Measurements from ENCODE around the gene HEATR5A.
A peak's percentile ranks its signal among the peaks of the same experiment; 100 is the strongest.
"Not testable (repeated sequence)": the region's sequence is repeated elsewhere in the genome, so short reads cannot be mapped to it uniquely, and the experiment has no call there.

Gene HEATR5A

DNA sequence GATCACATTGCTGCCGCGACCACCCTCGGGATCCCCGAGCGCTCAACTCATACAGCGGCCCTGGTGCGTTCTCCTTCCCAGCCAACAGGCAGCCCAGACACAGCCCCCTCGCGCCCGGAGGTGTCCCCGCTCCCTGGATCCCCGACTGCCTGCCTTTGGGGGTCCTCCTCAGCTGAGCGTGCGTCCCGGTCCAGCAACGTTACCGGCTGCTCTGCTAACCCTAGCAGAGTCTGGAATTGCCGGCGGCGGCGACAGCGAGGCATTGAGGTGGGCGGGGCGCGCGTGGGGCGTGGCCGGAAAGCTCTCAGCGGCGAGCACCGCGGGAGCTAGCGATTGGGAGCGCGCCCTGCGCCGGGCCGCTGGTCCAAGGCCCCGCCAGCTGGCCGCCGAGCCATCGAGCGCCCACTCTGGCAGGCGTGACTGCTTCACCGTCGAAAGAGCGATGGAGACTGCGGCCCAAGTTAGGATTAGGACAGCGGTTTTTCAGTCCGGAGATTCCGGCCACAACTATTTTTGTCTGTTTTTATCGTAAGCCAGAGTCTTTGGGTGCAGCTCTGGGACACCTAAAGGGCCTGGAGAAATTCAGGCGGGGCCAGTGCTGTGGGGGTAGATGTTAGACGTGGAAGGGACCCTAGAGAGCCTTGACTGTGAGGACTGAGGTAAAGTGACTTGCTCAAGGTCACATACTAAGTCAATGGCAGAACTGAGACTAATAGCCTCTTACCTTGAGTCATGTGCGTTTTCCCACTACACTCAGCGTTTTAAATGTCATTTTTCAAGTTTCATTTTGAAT is at the start of gene HEATR5A:
Gene HEATR5A, minus strand, starts transcription at position 232 of the 793 bp plus-strand sequence. CDS start 17,575 bp downstream, outside the sequence.
- DNase-seq (ENCODE audit: low read depth), result peak; percentile 86

DNA sequence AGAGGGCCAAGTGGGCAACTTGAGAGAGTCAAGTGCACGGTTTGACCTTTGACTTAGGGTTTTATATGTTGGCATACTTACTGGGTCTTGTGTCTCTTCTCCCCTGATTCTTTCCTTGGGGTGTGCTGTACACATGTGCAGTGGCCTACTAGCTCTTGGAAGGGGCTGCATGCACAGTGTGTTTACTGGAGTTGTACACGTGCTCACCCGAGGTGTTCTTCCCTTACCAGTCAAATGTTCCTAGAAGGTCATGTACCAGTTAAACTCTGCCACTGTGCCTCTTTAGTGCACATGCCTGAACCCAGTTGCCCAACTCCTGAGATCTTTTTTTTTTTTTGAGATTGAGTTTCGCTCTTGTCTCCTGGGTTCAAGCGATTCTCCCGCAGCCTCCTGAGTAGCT is 46.2 kb upstream of the HEATR5A start:
- no peak for DNase-seq (ENCODE audit: low read depth)

DNA sequence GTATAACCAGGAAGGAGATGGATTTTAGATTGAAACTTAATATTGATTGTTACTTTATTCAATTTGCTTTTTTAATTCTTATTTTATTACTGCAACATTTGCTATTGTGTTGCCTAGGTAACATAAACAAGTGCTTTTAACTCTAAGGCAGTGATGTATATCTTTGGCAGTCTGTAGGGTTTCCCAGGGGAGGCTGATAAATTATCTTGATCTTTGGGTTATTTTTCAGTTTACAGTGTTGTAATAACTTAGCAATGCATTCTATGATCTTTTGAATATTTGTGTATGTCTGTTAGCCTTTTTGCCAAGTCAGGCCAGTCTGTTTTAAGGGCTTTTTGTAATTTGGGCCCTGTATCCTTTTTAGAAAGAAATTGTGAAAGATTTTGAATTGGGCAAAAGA is 44.8 kb upstream of the HEATR5A start:
- no peak for DNase-seq (ENCODE audit: low read depth)

DNA sequence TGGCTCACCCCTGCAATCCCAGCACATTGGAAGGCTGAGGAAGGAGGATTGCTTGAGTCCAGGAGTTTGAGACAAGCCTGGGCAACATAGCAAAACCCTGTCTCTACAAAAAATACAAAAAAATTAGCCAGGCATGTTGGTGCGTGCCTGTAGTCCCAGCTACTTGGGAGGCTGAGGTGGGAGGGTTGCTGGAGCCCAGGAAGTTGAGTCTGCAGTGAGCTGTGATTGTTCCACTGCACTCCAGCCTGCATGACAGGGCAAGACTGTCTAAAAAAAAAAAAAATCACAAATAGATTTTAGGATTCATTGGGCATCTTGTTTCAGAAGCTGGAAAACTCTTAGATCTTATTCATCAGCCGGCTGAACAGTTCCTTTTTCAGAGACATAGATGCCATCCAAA is 42.1 kb upstream of the HEATR5A start:
- DNase-seq (ENCODE audit: low read depth), result not testable (repeated sequence)

DNA sequence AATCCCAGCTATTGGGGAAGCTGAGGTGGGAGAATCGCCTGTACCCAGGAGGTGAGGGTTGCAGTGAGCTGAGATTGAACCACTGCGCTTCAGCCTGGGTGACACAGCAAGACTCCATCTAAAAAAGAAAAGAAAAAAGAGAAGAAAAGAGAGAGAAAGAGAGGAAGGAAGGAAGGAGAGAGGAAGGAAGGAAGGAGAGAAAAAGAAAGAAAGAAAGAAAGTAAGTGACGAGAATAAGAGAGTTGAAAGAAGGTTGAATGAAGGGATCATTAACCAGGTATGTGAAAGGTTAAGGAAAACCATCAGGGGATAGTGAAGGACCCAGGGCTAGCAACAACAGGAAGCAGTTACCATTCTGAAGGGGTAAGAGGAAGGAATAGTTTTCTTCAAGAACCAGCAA is 41.2 kb upstream of the HEATR5A start:
- no peak for DNase-seq (ENCODE audit: low read depth)

DNA sequence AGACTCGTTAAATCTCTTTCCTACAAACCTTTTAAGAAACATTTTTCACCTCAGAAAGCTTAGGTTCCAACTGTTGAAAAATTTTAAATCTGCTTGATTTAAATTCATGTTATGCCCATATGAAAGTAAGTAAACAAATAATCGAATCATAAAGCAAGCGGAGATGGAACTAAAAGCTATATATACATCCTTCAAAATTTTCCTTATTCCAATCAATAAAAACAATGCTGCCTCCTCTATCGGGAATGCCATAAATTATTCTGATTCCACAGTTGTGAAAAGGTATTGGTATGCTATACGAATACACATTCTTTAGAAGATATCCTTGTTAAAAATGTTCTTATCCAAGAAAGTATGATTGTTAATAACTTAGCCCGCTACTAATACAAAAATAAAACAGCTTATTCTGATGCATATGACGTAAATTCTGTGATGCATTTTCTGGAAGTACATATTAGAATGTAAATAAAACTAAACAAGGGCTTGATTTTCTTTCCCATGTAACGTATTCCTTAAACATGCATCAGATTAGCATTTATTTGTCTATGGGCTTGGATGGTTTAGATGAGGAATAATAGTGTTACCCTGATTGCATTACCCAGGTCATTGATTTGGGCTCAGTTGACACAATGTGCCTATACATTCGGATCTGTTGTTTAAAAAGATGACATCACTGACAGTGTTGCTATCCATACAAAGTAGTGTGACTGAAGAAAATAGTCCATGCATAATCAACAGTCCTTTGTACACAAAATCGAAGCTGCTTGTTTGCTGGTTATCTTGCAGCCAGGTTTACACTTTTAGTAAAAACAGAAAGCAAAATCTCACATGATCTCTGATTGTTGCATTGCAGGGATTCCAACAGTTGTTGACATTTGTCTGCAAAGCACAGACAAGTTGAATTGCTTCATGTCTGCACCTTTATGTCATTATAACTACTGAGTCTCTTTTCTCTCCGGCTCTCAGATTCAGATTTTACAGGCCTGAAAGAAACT is 37.6 kb upstream of the HEATR5A start:
- DNase-seq (ENCODE audit: low read depth), result no peak

DNA sequence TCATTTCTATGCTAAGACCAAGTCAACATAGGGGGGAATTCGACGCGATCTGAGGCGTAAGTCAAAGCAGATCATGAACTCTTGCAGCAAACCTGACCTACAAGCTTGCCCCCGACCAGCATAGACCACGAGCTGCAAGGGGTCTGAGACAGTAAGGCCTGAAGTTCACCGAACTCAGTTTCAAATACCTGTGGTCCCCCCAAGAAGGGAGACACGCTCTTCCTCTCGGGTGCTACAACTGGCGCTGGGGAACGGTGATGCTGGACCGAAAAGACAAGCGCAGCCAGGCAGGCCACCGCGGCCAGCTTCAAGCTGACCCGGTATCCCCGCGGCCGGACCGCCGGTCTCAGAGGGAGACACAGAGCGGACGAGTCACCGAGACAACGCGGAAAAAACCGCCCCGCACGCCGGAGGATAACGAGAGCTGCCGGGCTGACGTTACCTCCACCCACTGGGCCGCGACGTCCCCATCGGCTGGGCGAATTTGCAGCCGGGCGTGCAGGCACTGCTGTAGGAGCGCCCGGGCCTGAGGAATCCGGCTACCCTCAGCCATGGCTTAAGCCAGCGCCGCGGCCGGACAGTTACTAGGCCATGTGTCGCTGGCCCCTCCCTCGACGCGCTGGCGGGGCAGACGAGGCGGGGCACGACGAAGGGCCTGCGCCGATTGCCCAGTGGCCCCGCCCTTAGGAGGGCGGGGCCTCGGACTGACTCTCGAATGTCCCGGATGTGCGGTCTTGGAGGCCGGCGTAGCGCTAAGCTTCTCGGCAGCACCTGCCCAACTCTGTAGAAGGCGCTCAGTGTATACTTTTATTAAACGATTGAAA is 36.7 kb upstream of the HEATR5A start, which contains the start of gene DTD2:
Gene DTD2, minus strand, starts transcription at position 666 of the 824 bp plus-strand sequence. Its CDS starts 113 bp downstream, at position 553.
- peak; percentile 89 for DNase-seq (ENCODE audit: low read depth)

DNA sequence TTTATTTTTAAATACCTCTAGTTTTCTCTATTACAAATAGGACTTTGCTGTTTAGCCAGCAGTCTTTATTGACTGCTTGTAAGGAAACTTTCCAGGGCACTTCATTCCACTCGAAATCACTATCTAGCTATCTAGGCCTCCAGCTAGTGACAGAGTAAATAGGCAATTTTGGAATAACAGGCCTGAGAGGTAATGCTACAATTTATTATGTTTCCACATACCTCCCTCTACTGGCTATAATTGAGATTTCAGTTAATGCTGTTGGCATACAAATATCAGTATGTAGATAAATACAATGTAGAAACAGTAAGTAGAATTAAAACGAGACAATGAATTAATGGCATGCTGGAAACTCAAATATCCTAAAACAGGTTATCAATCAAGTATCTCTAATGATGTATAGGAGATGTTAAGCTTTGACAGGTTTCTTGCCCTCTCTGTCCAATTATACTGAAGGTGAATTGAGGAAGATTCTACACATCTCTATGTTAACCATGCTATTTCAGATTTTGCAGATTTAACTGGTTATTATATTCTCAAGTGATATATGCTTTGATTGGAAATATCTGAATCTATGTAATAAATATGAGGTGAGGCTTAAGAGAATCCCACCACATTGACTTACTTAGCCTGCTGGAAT is 29.7 kb upstream of the HEATR5A start:
- no peak for DNase-seq (ENCODE audit: low read depth)

DNA sequence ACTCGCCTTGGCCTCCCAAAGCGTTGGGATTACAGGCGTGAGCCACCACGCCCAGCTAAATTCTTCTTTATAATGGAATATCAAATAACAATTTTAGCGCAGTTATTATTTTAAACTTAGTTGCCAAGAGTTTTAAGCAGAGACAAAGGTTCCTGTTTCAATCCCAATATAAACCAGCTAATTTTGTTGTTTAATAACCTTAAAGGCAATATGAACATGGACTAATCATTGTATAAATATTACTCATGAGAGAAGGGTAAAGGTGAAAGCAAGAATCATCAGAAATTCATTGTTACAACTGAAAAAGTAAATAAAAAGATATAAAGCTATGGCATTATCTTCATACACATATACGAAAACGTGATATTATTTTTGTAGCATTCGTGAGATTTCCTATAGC is 28.8 kb upstream of the HEATR5A start:
- DNase-seq (ENCODE audit: low read depth), result no peak

DNA sequence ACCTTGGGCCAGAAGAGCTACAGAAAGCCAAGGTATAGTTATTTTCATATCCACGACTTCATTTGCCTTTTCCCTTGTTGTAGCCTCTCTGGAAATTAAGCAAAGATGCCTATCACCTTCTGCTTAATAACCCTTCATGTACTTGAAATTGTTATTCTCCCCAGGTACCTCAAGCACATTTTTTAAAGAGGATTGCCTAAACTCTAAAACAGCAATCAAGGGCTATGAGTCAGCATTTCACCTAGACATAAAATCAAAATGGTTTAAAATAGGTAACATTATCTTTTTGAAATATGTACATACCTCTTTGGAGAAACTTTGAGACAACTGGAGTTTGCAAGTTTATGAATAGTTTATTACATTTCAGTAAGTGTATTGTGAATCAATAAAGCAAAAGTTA is 25.4 kb upstream of the HEATR5A start:
- DNase-seq (ENCODE audit: low read depth), result no peak

DNA sequence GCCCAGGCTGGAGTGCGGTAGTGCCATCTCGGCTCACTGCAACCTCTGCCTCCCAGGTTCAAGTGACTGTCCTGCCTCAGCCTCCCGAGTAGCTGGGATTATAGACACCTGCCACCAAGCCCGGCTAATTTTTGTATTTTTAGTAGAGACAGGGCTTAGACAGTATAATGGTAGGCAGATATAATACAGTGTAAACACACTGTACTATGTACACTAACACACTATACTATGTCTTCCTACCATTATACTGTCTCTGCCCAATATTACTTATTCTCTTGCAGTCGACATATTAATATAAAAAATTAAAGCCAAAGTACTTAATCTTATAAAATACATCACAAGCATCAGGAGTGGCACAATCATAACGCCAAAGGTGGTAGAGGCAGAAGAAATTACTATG is 21.9 kb upstream of the HEATR5A start:
- DNase-seq (ENCODE audit: low read depth), result no peak

DNA sequence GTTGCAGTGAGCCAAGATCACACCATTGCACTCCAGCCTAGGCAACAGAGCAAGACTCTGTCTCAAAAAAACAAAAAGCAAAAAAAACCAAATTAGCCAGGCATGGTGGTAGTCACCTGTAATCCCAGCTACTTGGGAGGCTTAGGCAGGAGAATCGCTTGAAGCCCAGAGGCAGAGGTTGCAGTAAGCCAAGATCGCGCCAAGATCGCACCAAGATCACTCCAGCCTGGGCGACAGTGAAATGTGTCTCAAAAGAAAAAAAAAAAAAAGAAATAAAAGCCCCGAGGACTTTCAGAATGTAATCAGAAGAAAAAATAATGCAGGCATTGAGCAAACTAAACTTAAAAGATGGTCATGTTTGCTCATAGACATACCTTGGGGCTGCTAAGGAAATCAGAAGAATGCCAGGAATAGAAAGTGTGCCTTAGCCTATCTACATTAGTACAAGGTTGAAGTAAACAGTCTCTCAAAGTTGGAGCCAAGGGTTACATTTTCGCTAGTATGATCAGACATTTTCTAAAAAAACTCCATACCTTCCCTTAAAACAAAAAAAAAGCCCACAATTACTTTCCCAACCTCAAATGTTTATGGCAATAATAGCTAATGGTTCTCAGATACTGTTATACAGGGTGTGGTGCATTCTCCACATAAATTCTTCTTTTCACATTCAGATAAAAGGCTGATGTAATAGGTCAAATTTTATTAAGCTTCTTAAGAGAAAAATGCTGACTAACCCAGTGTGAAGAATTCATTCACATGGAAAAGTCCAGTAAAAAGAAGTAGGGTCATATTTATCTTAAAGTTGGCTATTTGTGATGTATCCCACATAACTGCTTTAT is 21.1 kb upstream of the HEATR5A start:
- no peak for DNase-seq (ENCODE audit: low read depth)

DNA sequence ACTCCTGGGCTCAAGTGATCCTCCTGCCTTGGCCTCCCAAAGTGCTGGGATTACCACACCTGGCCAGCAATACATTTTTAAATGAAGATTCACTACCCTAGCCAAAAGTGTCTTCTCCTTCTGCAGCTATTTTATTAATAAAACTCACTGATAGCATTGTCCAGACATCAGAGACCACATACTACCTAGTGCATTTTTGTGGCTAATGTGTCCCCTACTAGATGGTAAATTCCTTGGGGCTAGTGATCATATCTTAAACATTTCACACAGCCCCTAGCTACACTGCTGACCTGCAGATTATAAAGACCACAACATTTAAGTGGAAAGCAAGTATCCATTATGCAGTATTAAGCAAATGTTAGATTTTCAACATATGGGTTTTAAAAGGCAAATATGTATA is 19.9 kb upstream of the HEATR5A start:
- no peak for DNase-seq (ENCODE audit: low read depth)

DNA sequence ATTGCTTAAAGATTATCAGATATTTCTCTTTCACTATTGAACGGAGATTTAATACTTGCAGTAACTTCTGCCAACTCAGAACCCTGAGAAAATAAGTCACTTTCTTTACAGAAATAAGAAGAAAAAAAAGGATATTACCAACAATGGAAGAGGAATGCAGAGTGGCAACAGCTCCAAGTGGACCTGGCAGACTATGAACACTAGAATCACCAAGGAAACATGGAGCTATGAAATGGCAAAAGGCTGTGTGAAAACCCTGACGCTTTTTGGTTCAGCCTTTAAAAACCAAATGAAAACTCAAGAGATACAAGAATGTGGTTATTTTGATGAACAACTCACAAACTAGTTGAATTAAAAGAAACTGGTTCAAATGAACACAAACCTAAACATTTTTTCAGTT is 19.2 kb upstream of the HEATR5A start:
- DNase-seq (ENCODE audit: low read depth), result no peak

DNA sequence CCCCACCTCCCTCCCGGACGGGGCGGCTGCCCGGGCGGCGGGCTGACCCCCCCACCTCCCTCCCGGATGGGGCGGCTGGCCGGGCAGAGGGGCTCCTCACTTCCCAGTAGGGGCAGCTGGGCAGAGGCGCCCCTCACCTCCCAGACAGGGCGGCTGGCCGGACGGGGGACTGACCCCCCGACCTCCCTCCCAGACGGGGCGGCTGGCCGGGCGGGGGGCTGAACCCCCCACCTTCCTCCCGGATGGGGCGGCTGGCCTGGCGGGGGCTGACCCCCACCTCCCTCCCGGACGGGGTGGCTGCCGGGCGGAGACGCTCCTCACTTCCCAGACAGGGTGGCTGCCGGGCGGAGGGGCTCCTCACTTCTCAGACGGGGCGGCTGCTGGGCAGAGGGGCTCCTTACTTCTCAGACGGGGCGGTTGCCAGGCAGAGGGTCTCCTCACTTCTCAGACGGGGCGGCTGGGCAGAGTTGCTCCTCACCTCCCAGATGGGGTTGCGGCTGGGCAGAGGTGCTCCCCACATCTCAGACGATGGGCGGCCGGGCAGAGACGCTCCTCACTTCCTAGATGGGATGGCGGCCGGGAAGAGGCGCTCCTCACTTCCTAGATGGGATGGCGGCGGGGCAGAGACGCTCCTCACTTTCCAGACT is 16.8 kb upstream of the HEATR5A start:
- not testable (repeated sequence) for DNase-seq (ENCODE audit: low read depth)

DNA sequence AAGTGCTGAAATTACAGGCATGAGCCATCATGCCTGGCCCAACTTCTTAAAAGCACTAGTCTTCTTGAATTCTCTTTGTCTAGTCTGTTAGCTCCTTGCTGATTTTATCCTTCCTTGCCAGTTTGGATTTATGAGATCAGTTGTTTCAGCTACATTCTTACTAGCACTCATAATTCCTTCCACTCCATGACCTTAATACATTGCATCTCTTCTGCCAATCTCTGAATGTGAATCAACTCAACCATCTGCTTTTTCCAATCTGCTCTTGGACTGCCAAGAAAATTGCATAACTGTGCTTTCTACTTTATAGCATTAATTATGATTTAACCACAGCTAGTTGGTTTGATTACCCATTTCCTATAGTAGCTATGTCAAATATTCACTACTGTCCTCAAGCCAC is 14.9 kb upstream of the HEATR5A start:
- no peak for DNase-seq (ENCODE audit: low read depth)

DNA sequence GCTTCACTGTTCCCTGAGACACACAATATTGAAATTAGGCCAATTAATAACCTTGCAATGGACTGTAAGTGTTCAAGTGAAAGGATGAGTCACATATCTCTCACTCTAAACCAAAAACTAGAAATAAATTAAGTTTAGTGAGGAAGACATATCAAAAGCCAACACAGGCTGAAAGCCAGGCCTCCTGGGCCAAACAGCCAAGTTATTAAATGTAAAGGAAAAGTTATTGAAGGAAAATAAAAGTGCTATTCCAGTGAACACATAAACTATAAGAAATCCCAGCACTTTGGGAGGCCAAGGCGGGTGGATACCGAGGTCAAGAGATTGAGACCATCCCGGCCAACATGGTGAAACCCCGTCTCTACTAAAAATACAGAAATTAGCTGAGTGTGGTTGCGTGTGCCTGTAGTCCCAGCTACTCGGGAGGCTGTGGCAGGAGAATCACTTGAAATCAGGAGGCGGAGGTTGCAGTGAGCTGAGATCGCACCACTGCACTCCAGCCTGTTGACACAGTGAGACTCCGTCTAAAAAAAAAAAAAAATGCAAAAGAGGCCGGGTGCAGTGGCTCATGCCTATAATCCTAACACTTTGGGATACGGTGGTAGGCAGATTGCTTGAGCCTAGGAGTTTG is 10.4 kb upstream of the HEATR5A start:
- DNase-seq (ENCODE audit: low read depth), result no peak

DNA sequence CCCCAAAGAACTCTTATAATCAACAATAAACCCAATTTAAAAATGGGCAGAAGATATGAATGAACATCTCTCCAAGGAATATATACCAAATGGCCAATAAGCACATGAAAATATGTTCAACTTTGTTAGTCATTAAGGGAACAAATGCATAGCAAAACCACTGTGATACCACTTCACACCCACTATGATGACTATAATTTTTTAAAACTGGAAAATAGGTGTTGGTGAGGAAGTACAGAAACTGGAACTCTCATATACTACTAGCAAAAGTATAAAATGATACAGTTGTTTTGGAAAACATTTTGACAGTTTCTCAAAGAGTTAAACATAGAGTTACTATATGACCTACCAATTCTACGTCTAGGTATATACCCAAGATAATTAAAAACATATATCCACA is 9.4 kb upstream of the HEATR5A start:
- DNase-seq (ENCODE audit: low read depth), result no peak

DNA sequence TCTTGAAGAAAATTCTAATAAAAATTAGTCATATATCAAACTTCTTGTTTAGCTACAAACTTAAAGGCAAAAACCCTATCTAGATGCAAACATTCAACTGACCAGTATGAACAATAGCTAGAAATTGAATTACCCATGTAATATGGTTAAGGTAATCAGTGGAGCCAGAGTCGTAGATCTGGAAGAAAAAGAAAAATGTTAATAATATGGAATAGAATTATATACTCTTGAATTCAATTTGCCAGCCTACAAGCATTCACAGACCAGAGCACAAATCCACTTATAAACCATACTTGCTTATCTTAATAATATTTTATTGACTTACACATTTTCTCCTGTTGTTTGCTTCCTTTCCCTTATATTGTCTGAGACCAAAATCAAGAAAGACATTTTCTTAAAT is 7.7 kb upstream of the HEATR5A start:
- DNase-seq (ENCODE audit: low read depth), result no peak

DNA sequence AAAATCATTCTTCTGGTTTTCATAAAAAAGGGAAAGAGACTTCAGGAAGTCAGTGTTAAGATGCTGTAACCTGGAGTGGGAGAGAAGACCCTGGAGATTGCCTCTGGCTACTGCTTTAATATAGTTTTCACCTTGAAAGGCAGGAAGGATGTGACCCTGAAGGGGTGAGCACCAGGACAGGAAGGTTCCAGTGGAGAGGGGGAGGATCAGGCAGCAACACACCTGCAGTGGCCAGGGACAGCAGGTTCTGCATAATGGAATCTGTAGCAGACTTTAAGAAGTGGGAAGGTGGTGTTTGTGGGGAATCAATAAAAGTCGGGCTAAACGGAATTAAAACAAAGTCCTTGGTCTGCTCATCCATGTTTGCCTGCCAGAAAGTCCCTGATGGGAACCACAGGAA is 6.3 kb upstream of the HEATR5A start:
- no peak for DNase-seq (ENCODE audit: low read depth)

All from activated gamma-delta T cell treated with anti-CD3 and anti-CD28 coated beads, Interleukin-2, amount 50 U/mL, for 16 hours (primary cell).